Uterus (tissue), 2 donors: ENCODE data around the gene CLK3.
"Not testable (repeated sequence)": the region's sequence is repeated elsewhere in the genome, so short reads cannot be mapped to it uniquely, and the experiment has no call there.

ENCODE experiments used
- CTCF ChIP-seq, 4 experiments: fragments of 200-600 bp in 2 of 4; fragments of 450-650 bp in 2 of 4; sonication (generic) in 2 of 4; IDR thresholded peaks; one replicate each; pipeline ENCODE4 v1.5.1; 2016 to 2019; ENCODE audit warnings: antibody characterized with exemption in 4 of 4, mild to moderate bottlenecking in 2 of 4, moderate library complexity in 1 of 4
- POLR2A ChIP-seq, 2 donors: fragments of 450-650 bp; IDR thresholded peaks; one replicate each; pipeline ENCODE4 v1.6.1; 2016; ENCODE audit warnings: antibody characterized with exemption in 2 of 2, mild to moderate bottlenecking in 1 of 2, moderate library complexity in 1 of 2

GRCh38 chr15:74597146-74597705 lies 18.4 kb upstream of the CLK3 start:
- not testable (repeated sequence) for TF ChIP-seq POLR2A, CTCF (IDR thresholded peaks at IDR 0.05)
